Chondrocyte (in vitro differentiated cells): ENCODE results near the gene TMEM30A. TPM values are rescaled to one million over a fixed set of nuclear protein-coding genes. Genes with fewer than 3 reads are reported as not detected.
A peak's percentile ranks its signal among the peaks of the same experiment; 100 is the strongest.

Source experiments
- DNase-seq: peaks from one replicate; pipeline ENCODE4 v3.0.0; 2021; ENCODE audit warnings: mixed read lengths, low spot score
- H3K27ac Mint-ChIP-seq: one replicate; pipeline ENCODE4 v1.8.0; 2021; ENCODE audit warnings: mild to moderate bottlenecking, moderate library complexity, mixed read lengths; ENCODE audit not compliant: unreplicated experiment
- H3K27me3 Mint-ChIP-seq: 2 replicates; pipeline ENCODE4 v1.8.0; 2021; ENCODE audit warnings: low read depth, mixed read lengths
- H3K36me3 Mint-ChIP-seq: 2 replicates; pipeline ENCODE4 v1.8.0; 2021; ENCODE audit warnings: low read depth, mixed read lengths
- H3K4me1 Mint-ChIP-seq: 2 replicates; pipeline ENCODE4 v1.8.0; 2021; ENCODE audit warnings: low read depth, mild to moderate bottlenecking, mixed read lengths
- H3K4me3 Mint-ChIP-seq: one replicate; pipeline ENCODE4 v1.8.0; 2021; ENCODE audit warnings: mild to moderate bottlenecking, moderate library complexity, mixed read lengths; ENCODE audit not compliant: unreplicated experiment
- H3K9me3 Mint-ChIP-seq: 2 replicates; pipeline ENCODE4 v1.8.0; 2021; ENCODE audit warnings: low read depth, mixed read lengths
- CTCF ChIP-seq: fragments of 200-600 bp; sonication (generic); IDR thresholded peaks from 2 replicates; pipeline ENCODE4 v1.5.0; 2021; ENCODE audit warnings: antibody characterized with exemption, mild to moderate bottlenecking, moderate library complexity
- total RNA-seq: library from RNA; stranded (reverse); gene quantifications from 3 replicates; pipeline ENCODE4 v1.2.1, GENCODE V29; 2021

TMEM30A gene
- total RNA-seq, 1 donor from 2014 or later, result 146 TPM

GRCh38 chr6:75206576-75207342, 77.8 kb downstream of the TMEM30A start:
- H3K27ac Mint-ChIP-seq, result peak overlapping the region; percentile 99
- peak overlapping the region; percentile 95 for H3K4me3 Mint-ChIP-seq
- no peak for DNase-seq
- peaks cover 25% of the 10 kb centered on the region for H3K36me3 Mint-ChIP-seq
- TF ChIP-seq CTCF, result peak; percentile 29
- H3K4me1 Mint-ChIP-seq, result peaks cover 64% of the 10 kb centered on the region
- no peaks in the 10 kb centered on the region for H3K27me3 Mint-ChIP-seq
- no peaks in the 10 kb centered on the region for H3K9me3 Mint-ChIP-seq

- Mint-ChIP-seq H3K4me3 (peak within 1 kb of the TSS; percentile 95), H3K27ac (peak within 1 kb of the TSS; percentile 99), H3K9me3 (no peaks in the 10 kb centered on the region), H3K4me1 (peaks cover 66% of the 10 kb centered on the region), H3K27me3 (no peaks in the 10 kb centered on the region), H3K36me3 (peaks cover 27% of the 10 kb centered on the region)
- peak; percentile 99 for DNase-seq
- peak; percentile 55 for TF ChIP-seq CTCF
Measured at GRCh38 chr6:75205776-75206575, 78.6 kb downstream of the TMEM30A start, which contains the start of gene COL12A1. Gene COL12A1 (minus strand): TSS chr6:75206053. CDS start chr6:75202792, 3,261 bp downstream.

GRCh38 chr6:75204959-75205775, 79.4 kb downstream of the TMEM30A start:
- peak overlapping the region; percentile 95 for H3K4me3 Mint-ChIP-seq
- peak overlapping the region; percentile 99 for H3K27ac Mint-ChIP-seq
- peaks cover 63% of the 10 kb centered on the region for H3K4me1 Mint-ChIP-seq

GRCh38 chr6:75204217-75204958, 80.2 kb downstream of the TMEM30A start:
- H3K27me3 Mint-ChIP-seq, result no peaks in the 10 kb centered on the region
- TF ChIP-seq CTCF, result peak; percentile 91
- peaks cover 67% of the 10 kb centered on the region for H3K4me1 Mint-ChIP-seq
- no peaks in the 10 kb centered on the region for H3K9me3 Mint-ChIP-seq
- peak overlapping the region; percentile 99 for H3K27ac Mint-ChIP-seq
- H3K4me3 Mint-ChIP-seq, result peak overlapping the region; percentile 95
- H3K36me3 Mint-ChIP-seq, result peaks cover 29% of the 10 kb centered on the region
- no peak for DNase-seq

More at GRCh38 chr6:75204959-75205775, 79.4 kb downstream of the TMEM30A start:
- Mint-ChIP-seq H3K36me3 (peaks cover 27% of the 10 kb centered on the region), H3K27me3 (no peaks in the 10 kb centered on the region), H3K9me3 (no peaks in the 10 kb centered on the region)
- peak; percentile 60 for DNase-seq
- no peak for TF ChIP-seq CTCF
